Ammon's horn (tissue), 1 donor: Measurements from ENCODE around the gene KRTAP5-3.
A peak's percentile ranks its signal among the peaks of the same experiment; 100 is the strongest.

Experiments
- DNase-seq: peaks from one replicate; pipeline ENCODE4 v3.0.0-alpha.2; 2016; ENCODE audit warnings: low spot score

Gene KRTAP5-3

DNA sequence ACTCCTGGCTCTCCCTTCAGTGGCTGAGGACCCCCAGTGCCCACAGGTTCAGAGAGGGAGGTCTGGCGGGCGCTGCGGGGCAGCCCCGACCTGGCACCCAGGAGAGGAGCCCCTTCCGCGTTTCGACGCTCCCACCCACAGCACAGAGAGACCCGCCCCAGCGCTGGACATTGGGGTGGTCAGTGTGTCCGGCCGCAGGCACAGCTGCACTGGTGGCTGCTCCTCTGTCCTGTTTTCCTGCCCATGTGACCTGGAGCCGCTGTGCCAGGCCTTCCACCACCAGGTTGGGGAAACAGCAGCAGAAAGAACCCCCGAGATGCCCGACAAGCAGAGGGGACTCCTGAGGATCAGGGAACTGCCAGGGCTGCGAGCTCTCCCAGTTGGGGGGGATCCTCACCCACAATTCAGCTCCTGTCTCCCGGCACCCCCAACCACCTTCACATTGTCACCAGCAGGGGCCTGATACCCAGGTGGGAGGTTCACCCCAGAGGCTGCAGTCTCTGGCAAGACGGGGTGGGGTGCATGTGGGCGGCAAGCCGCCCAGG lies 35.0 kb upstream of the KRTAP5-3 start:
- DNase-seq, result no peak

DNA sequence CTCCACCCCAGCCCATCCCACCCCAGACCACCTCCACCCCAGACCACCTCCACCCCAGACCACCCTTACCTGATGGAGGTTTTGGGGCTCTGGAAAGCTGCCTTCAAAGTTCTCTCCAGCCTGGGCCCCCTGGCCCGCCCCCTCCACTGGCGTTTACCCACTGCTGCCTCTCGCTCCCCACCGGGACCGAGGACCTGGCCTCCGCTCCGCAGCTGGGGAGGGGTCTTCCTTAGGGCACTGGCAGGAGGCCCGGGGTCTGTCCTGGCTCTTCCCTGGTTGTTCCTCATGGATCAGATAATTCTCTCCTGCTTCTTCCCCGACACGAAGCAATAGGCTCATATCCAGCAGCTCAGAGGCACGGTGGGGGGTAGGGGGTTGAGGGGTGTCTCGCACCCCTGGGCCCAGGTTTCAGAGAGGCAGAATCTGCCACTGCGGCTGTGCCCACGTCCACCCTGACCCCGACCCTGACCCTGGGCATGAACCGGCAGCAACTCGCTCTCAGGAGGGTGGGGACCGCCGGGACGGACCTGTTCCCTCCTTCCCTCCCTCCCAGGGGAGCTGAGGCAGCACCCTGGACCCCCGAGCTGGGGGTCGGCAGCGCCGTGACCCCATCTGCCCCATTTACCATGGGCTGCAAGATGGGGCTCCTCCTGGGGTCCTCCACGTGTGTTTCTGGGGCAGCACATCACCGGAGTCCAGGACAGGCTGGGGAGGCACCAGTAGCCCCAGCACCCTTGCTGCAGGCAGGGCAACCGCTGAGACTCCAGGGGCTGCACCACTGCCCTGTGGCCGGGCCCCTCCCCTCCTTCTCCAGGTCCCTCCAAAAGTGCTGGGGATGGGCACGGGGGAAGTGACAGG lies 34.3 kb upstream of the KRTAP5-3 start:
- DNase-seq, result no peak

DNA sequence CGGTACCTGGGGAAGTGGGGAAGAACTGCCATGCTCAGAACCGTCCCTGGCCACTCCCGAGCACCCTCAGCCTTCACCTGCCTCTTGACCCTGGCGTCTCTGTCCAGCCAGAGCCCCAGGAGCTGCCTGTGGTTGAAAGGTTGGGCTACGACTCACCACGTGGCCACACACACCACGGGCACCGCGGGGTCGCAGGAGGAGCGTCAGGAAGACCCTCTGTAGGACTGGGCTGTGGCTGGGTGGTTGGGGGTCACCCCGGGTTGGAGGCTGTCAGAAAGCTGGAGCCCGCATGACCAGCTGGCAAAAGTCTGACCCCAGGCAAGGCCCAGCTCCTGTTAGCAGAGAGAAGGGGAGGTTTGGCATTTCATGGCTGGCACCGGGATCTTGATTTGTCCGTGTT lies 32.8 kb upstream of the KRTAP5-3 start:
- no peak for DNase-seq

DNA sequence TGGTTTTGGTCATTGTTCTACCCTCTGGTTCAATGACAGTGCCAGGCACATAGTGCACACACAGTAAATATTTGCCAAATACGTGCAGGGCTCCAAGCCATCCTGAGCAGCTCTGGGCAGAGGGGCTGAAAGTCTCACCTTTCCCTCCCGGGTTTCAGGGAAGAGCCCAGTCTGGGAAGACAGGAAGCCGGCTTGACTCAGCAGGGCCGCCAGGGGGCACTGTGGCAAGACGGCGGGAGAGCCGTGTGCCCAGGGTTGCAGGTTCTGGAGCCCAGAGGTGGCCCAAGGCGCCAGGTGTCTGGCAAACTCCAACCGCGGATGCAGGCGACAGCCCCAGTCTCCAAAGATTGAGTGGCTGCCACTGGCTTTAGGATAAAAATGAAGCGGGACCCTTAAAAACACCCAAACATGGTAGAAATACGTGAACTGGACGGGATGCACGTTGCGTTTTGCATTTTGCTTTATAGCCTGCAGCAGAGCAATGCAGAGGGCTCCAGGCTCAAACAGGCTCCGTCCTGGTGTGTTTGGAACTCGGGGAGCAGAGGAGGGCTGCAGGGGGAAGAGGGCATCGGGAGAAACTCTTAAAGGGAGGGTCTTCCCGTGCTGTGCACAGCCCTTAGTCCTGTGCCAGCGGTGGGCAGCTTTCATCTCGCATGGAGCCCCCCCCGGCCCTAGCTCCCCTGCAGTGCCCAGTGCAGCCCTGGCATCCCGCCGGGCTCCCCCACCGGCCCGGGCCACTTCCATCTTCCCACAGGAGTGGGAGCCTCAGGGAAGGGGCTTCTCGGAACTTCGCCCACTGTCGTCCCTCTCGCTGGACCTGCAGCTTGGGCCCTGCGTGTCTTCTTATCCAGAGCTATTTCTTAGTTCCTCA lies 32.0 kb upstream of the KRTAP5-3 start:
- DNase-seq, result peak; percentile 24

DNA sequence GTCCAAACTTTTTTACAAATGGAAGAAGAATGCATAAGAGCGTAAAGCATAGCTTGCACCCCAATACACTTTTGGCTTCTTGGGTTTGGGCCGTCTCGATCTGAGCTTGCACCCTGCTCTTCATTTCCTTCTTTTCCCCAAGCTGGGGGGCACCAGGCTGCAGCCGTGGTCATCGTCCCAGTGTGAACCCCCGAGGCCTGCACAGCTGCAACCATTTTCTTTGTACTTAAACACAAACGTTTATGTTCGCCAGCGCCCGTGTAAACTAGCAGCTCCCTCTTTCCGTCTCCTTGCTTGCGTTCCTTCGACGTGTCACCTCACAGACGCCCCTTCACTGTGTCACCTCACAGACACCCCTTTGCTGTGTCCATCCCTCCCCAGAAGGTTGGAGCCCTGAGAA lies 31.4 kb upstream of the KRTAP5-3 start:
- no peak for DNase-seq

DNA sequence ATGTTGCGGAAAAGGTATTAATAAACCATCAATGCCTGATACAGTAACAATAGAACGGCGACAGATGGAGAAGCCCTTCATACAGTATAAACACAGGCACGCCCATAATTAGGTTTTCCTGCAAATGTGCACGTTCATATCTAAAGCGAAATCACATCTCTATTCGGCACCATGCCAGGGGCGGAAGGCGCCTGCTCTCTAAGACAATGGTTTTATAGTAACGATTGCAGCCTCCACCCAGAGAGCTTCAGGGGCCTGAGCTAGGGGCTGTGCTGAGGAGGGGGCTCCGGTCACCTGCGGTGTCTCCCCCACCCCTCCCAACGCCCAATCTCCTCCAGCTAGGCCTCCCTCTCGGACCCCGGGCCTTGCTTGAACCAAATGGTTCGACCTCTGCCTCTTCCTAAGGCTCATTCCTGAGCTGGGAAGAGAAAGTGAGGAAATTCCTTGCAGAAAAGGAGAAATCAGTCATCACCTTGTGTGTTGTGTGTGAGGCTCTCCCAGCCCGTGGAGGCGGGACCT lies 30.9 kb upstream of the KRTAP5-3 start:
- DNase-seq, result no peak

DNA sequence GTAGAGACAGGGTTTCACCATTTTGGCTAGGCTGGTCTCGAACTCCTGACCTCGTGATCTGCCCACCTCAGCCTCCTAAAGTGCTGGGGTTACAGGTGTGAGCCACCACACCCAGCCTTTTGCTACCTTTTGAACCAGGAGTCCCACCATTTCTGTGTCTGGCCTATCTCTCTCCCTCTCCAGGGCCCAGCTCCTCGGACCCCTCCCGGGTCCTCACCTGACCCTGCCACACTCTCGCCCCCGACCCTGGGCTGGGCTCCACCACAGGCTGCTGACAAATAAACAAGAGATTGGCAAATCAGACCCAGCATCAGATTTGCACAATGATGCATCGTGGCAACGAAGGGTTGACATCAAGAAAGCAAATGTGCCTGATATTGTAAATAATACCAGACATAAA lies 30.1 kb upstream of the KRTAP5-3 start:
- DNase-seq, result no peak

DNA sequence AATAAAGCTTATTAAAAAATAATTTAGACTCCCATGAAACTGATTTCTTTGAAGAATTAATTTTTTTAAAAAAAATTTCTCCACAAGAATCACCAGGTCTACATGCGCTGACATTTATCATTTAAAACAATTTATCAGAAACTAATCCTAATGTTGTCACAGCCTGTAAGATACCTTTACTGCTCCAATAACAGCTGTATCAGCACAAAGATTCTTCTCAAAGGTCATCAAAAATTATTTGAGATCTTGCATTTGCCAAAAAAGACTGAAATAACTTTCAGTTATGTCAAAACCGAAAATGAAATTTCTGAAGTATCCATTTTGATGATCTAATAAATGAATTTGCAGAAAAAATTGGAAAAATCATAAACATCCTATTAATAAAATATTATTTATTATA lies 29.4 kb upstream of the KRTAP5-3 start:
- DNase-seq, result no peak

DNA sequence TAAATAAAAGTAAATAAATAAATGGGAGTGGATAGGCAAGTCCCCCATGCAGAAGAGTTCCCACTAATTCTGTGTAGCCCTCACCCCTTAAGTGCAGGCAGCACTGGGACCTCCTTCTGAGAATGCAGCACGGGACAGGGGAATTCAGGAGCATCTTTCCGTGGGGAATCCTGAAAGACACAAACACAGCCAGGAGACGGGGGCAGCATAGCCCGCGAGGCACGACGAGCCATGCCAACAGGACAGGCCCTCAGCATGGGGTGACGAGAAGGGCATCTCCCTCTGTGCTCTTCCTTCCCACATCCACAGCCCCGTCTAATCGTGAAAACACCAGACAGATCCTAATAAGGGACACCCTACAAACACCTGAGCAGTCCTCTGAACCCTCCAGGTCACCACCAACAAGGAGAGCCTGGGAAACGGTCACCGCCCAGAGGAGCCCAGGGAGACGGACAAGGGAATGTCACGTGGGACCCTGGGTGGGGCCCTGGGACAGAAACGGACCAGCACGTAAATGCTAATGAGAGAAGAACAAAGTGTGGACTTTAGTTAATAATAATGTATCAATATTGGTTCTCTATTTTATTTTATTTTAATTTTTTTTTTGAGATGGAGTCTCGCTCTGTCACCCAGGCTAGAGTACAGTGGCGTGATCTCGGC lies 28.2 kb upstream of the KRTAP5-3 start:
- DNase-seq, result no peak

DNA sequence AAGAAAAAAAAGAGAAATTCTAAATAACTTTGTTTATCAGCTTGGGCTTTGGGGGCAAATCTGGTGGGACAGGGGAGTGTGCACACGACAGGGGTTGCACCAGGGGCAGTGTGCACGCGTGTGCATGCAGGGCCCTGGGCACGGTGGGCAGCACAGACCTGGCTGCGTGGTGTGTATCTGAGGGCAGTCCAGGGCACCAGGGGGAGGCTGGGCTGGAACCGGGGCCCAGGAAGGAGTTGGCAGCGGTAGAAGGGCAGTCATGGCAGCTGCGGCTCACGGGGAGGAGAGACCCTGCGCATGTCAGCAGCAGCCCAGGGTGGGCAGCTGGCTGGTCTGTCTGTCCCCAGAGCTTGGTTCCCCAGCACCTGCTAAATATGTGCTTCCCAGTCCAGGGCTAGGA lies 25.6 kb upstream of the KRTAP5-3 start:
- no peak for DNase-seq

DNA sequence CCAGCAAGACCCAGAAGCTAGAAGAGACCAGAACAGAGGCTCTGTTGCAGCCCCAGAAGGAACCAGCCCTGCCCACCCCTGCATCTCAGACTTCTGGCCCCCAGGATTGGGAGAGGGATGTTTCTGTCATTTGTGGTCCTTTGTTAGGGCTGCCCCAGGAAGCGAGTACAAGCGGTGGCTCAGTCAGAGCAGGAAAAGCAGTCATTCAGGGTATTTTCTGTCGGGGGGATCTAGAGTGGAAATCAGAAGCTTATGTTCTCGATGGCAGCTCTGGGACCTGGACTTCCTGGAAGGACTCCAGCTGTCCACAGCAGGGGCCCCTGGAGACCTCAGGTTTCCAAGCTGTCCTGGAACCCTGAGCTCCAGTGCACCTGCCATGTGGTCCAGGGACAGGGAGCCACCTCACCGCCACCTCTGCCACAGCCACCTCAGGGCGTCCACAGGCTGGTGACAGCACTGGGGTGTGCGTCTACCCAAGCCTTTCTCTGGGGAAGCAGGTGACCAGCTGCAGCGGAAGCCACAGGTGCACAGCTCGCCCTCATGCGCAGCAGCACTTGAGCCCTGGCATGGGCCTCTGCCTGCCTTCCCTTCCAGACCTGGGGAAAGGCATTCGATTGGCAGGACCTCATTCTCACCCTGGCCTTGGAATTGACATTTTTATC lies 23.9 kb upstream of the KRTAP5-3 start:
- DNase-seq, result no peak

DNA sequence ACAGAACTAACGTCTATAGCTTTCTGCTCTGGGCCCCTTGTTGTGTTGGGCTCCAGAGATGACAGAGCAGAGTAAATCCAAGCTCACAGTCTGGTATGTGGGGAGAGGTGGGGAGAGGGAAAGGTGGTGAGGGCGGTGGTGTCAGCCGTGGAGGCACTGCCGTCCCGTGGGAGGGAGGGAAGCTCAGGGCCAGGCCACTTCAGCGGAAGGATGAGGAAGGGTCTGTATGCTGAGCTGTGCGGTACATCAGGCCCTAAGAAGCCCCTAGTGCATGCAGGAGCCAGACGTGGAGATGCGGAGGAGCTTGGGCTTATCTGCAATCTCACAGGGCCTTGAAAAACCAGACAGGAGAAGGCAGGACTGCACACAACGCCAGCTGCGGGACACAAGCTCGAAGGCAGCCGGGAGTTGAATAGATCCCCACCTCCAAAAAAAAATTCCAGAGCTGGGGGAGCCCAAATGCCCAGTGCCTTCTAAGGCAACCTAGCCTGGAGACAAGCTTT lies 22.9 kb upstream of the KRTAP5-3 start:
- no peak for DNase-seq

DNA sequence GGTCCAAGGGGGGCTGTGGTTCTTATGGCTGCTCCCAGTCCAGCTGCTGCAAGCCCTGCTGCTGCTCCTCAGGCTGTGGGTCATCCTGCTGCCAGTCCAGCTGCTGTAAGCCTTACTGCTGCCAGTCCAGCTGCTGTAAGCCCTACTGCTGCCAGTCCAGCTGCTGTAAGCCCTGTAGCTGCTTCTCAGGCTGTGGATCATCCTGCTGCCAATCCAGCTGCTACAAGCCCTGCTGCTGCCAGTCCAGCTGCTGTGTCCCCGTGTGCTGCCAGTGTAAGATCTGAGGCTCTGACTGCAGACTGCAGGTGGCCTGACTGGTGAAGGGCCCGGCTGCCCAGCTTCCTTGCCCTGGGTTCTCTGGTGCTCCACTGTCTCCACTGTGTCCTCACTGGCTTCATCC lies 22.0 kb upstream of the KRTAP5-3 start:
- DNase-seq, result no peak

DNA sequence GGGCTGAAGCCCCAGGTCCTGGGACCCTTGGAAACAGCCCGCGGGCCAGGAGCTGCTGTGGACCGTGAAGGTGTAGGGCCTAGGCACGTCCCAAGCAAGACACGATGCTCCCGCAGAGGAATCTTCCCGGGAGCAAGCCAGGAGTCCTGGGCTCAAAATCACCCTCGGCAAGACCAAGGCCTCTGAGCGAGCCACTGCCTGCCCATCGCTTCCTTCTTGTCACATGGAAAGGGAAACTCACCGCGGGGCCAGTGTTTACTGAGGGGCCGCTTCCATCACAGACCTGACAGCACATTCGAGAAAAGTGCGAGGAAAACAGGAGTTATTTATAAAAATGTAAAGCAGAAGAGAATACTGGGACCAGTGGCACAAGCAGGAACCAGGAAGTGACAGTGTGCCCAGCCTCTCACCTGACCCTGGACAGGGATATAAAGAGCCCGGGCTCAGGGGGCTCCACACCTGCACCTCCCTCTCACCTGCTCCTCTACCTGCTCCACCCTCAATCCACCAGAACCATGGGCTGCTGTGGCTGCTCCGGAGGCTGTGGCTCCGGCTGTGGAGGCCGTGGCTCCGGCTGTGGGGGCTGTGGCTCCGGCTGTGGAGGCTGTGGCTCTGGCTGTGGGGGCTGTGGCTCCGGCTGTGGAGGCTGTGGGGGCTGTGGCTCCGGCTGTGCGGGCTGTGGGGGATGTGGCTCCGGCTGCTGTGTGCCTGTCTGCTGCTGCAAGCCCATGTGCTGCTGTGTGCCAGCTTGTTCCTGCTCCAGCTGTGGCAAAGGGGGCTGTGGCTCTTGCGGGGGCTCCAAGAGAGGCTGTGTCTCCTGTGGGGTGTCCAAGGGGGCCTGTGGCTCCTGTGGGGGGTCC lies 21.3 kb upstream of the KRTAP5-3 start, which contains the start of gene KRTAP5-5:
TSS of gene KRTAP5-5 (plus strand) at position 450 of the 860 bp plus-strand sequence. CDS start at position 516, 66 bp downstream.
- no peak for DNase-seq

DNA sequence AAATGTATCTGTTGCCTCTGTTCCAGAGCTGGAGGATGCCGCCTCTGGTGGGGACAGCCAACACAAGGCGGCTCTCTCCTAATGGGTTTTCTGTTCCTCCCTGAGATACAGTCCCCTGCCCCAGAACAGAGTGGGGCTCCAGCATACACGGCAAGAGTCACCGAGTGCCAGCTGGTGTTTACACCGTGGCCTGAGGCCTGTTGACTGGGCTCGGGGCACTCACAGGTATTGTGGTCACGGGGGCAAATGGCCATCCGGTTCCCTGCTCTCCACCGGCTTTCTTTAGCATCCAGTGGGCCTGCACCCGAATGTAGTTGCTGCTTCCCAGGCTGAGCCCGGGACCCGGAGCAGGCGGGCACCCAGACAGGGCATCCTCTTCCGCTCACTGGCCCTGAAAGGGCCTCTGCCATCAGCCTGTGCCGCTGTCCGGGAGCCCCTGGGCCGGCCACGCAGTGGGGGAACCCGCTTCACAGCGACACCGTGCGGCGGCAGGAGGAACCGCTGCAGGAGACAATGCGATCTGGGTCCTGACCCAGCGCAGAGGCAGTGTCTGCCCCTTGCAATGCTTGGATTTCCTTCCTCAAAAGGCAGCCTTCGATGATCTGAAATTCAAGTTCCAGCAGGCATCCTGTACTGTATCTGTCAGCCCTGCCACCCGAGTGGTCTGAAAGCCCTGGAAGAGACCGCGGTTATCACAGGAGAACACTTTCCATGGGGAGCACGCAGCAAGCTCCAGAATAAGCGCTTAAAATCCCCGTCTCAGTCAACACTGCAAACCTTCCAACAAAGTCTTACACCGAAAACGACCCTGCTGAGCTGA lies 20.5 kb upstream of the KRTAP5-3 start:
- peak; percentile 59 for DNase-seq

DNA sequence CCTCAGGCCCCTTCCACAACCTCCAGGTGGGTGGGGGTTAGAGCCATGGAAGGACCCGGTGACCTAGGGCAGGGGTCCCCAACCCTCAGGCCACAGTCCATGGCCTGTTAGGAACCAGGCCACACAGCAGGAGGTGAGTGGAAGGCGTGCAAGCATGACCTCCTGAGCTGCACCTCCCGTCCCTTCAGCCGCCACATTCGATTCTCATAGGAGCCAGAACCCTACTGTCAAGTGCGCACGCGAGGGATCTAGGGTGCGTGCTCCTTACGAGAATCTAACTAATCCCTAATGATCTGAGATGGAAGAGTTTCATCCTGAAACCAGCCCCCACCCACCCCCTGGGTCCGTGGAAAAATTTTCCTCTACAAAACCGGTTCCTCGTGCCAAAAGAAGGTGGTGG lies 17.3 kb upstream of the KRTAP5-3 start:
- no peak for DNase-seq

DNA sequence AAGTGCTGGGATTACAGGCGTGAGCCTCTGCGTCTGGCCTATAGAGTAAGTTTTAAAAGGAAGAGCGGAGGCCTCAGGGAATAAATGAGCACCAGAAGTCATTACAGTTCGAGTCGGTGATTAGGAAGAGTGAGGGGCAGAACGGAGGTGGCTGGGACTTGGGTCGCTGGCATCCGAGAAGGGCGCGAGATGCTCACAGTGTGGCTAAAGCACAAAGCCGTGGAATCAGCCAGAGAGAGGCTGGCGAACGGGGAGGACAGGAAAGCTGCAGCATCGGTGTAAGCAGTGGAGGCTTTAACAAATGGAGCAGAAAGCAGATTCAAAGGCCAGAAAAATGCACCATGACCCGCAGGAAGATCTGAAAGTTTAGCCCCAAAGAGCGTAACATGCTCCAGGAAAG lies 16.4 kb upstream of the KRTAP5-3 start:
- DNase-seq, result no peak

DNA sequence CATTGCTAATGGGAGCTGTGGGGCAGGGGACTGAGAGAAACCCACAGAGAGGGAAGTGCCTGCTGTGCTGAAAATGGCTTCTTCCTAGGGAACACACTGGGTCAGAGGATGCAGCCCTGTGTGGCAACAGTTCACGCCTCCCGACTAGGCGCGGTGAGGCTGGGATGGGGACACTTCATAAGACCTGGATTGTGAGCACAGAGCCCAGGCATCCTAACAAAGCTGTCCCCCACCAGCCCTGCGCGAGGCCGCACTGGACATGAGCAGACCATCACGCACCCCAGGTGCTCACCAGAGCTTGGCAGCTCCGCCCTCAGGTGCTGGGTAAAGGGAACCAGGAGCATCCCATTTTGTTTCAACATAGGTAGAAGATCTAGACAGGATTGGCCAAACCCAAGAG lies 15.5 kb upstream of the KRTAP5-3 start:
- no peak for DNase-seq

DNA sequence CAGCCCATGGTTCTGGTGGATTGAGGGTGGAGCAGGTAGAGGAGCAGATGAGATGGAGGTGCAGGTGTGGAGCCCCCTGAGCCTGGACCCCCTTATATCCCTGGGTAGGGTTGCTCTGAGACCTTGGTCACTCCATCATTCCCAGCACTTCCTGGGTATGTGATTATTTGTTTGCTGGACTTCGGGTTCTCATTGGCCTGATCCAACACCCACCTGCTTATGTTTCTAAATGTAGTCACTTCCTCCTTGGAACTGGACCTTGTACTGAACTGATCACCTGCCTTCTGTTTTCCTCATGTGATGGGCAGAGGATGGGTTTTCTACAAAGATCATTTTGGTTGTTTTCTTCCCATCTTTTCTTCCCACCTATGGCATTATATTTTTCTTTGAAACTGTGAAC lies 13.8 kb upstream of the KRTAP5-3 start, which contains the start of gene KRTAP5-4:
TSS of gene KRTAP5-4 (minus strand) at position 53 of the 400 bp plus-strand sequence. CDS start at position 8, 45 bp downstream.
- no peak for DNase-seq
